ENCODE results near the gene SLC22A1. TPM values are rescaled to one million over a fixed set of nuclear protein-coding genes. Genes with fewer than 3 reads are reported as not detected.

The SLC22A1 gene
- total and polyA plus RNA-seq, 2 of the 4 experiments (the other 2 are of a cell fraction): 0.10 TPM; not detected in 1

DNA sequence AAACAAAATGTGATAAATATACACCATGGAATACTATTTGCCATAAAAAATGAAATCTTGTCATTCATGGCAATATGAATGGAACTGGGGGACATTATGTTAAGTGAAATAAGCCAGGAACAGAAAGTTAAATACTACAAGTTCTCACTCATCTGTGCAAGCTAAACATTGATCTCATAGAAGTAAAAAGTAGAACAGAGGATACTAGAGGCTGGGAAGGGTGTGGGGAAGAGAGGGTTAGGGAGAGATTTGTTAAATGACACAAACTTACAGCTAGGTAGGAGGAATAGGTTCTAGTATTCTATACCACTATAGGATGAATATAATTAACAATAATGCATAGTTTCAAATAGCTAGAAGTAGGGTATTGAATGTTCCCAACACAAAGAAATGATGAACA is 76.0 kb downstream of the SLC22A1 start:
- H3K9me3 ChIP-seq (ENCODE audit: control insufficient read depth, insufficient read depth, low read length): no peaks in the 10 kb centered on the region
- H3K36me3 ChIP-seq (ENCODE audit: control insufficient read depth, insufficient read depth, low read length): no peaks in the 10 kb centered on the region
- H3K14ac ChIP-seq (replicated peaks; ENCODE audit: low read depth, low read length): no peak overlapping the region
- H2BK15ac ChIP-seq (ENCODE audit: low read depth, low read length): no peak overlapping the region
- no peaks in the 10 kb centered on the region for H4K20me1 ChIP-seq (ENCODE audit: insufficient read depth, low read length)
- no peak overlapping the region for H2BK120ac ChIP-seq (ENCODE audit: low read depth, low read length)
- no peak for ATAC-seq (ENCODE audit: low read depth)
- H3K23ac ChIP-seq (ENCODE audit: low read depth, low read length): no peak overlapping the region
- no peak overlapping the region for H4K5ac ChIP-seq (ENCODE audit: low read depth, low read length)
- H2AK5ac ChIP-seq (ENCODE audit: low read depth, low read length): no peak overlapping the region
- ChIA-PET POLR2A (ENCODE audit: unreplicated experiment) (no interaction called here), CTCF (no interaction called here)
- H3K4me3 ChIP-seq (ENCODE audit: insufficient read depth, low read depth, low read length): no peak overlapping the region
- H2AFZ ChIP-seq (replicated peaks; ENCODE audit: low read length, poor library complexity): no peak overlapping the region
- dilution Hi-C loops (cut with HindIII; ENCODE audit: low sequenced_read_pairs, unreplicated experiment): no loop called here
- no peak overlapping the region for H3K4me2 ChIP-seq (ENCODE audit: low read depth, low read length)
- in situ Hi-C loops (cut with MboI; ENCODE audit: low sequenced_read_pairs): no loop called here
- no peak overlapping the region for H2AK9ac ChIP-seq (replicated peaks; ENCODE audit: low read depth, low read length, poor library complexity)
- H3K18ac ChIP-seq (ENCODE audit: low read depth, low read length): no peak overlapping the region
- no peaks in the 10 kb centered on the region for H3K9me1 ChIP-seq (ENCODE audit: insufficient read depth, low read length)
- no peak overlapping the region for H2BK20ac ChIP-seq (ENCODE audit: low read depth, low read length)
- TF ChIP-seq MXI1 (IDR thresholded peaks at IDR 0.05; ENCODE audit: borderline replicate concordance, low read depth, low read length): no peak
- TF ChIP-seq MAFK (IDR thresholded peaks at IDR 0.05; ENCODE audit: low read depth, low read length): no peak
- TF ChIP-seq BHLHE40 (IDR thresholded peaks at IDR 0.05; ENCODE audit: low read depth, low read length): no peak
- TF ChIP-seq FOS (IDR thresholded peaks at IDR 0.05; ENCODE audit: low read depth, low read length): no peak
- no peak for TF ChIP-seq POLR2A (IDR thresholded peaks at IDR 0.05; ENCODE audit: low read depth, low read length)
- TF ChIP-seq, protein P1, sequence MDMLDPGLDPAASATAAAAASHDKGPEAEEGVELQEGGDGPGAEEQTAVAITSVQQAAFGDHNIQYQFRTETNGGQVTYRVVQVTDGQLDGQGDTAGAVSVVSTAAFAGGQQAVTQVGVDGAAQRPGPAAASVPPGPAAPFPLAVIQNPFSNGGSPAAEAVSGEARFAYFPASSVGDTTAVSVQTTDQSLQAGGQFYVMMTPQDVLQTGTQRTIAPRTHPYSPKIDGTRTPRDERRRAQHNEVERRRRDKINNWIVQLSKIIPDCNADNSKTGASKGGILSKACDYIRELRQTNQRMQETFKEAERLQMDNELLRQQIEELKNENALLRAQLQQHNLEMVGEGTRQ (IDR thresholded peaks at IDR 0.05; ENCODE audit: low read depth, low read length): no peak
- H3K4ac ChIP-seq (ENCODE audit: low read depth, low read length): no peak overlapping the region
- BruUV-seq (replicated peaks): no TSS peak
- no peaks in the 10 kb centered on the region for H3K27me3 ChIP-seq (ENCODE audit: control insufficient read depth, insufficient read depth, low read length)
- no peak overlapping the region for H3K27ac ChIP-seq (ENCODE audit: insufficient read depth, low read length)
- no peak overlapping the region for H3K56ac ChIP-seq (ENCODE audit: extremely low read depth, insufficient read depth, low read length)
- H3K79me1 ChIP-seq (ENCODE audit: low read depth in 1 of 2, low read length in 2 of 2): no peaks in the 10 kb centered on the region
- no peak for DNase-seq
- no peak overlapping the region for H3K9ac ChIP-seq (ENCODE audit: low read depth, low read length)
- H4K91ac ChIP-seq (ENCODE audit: insufficient read depth, low read depth, low read length): no peak overlapping the region
- no peak overlapping the region for H2BK5ac ChIP-seq (ENCODE audit: low read depth, low read length, poor library complexity, severe bottlenecking)
- H3K4me1 ChIP-seq (ENCODE audit: control insufficient read depth, insufficient read depth, low read length): no peaks in the 10 kb centered on the region
- H4K8ac ChIP-seq (ENCODE audit: low read depth in 2 of 2, low read length in 2 of 2): no peak overlapping the region
- intact Hi-C loops (cut with micrococcal nuclease): no loop called here
